Measurements from ENCODE around the gene KLHL25.

Gene KLHL25

GRCh38 chr15:85726454-85726853 is 68.3 kb downstream of the KLHL25 start:
- DNase-seq (ENCODE audit: low spot score) (no peak), ATAC-seq (ENCODE audit: low read depth) (no peak)
- H3K27me3 ChIP-seq (ENCODE audit: insufficient read depth, poor library complexity, severe bottlenecking), result no peaks in the 10 kb centered on the region
- peaks cover 72% of the 10 kb centered on the region for H3K36me3 ChIP-seq (ENCODE audit: low read depth)
- TF ChIP-seq, protein P1, sequence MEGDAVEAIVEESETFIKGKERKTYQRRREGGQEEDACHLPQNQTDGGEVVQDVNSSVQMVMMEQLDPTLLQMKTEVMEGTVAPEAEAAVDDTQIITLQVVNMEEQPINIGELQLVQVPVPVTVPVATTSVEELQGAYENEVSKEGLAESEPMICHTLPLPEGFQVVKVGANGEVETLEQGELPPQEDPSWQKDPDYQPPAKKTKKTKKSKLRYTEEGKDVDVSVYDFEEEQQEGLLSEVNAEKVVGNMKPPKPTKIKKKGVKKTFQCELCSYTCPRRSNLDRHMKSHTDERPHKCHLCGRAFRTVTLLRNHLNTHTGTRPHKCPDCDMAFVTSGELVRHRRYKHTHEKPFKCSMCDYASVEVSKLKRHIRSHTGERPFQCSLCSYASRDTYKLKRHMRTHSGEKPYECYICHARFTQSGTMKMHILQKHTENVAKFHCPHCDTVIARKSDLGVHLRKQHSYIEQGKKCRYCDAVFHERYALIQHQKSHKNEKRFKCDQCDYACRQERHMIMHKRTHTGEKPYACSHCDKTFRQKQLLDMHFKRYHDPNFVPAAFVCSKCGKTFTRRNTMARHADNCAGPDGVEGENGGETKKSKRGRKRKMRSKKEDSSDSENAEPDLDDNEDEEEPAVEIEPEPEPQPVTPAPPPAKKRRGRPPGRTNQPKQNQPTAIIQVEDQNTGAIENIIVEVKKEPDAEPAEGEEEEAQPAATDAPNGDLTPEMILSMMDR (IDR thresholded peaks at IDR 0.05; ENCODE audit: poor library complexity, severe bottlenecking), result no peak
- H3K9me3 ChIP-seq (ENCODE audit: severe bottlenecking), result no peaks in the 10 kb centered on the region
- H3K4me3 ChIP-seq (ENCODE audit: severe bottlenecking), result no peak overlapping the region
- H3K4me1 ChIP-seq (ENCODE audit: insufficient read depth, poor library complexity, severe bottlenecking), result no peaks in the 10 kb centered on the region
- no peak overlapping the region for H3K27ac ChIP-seq (ENCODE audit: poor library complexity, severe bottlenecking)

DNA sequence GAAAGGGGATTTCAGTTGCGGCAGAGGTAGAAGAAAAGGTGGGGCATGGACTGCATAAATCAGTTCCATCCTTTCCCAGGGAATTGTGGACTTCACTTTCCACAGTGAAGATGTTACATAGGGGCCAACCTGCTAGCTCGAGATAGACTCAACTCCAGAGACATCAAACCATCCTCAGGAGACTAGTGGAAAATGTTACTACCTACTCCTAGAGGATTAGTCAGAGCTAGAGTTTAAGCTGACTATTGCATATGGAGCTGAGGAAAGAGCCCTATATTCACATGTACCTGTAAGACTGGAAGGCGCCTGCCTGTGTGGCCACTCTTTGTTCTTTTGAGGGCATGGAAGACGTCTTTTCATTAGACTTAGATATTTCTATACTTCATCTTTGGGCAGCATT is 69.2 kb downstream of the KLHL25 start:
- H3K27ac ChIP-seq (ENCODE audit: poor library complexity, severe bottlenecking), result no peak overlapping the region
- H3K27me3 ChIP-seq (ENCODE audit: insufficient read depth, poor library complexity, severe bottlenecking), result no peaks in the 10 kb centered on the region
- TF ChIP-seq, protein P1 (IDR thresholded peaks at IDR 0.05; ENCODE audit: poor library complexity, severe bottlenecking), result no peak
- DNase-seq (ENCODE audit: low spot score) (no peak), ATAC-seq (ENCODE audit: low read depth) (no peak)
- peaks cover 72% of the 10 kb centered on the region for H3K36me3 ChIP-seq (ENCODE audit: low read depth)
- H3K4me1 ChIP-seq (ENCODE audit: insufficient read depth, poor library complexity, severe bottlenecking), result no peaks in the 10 kb centered on the region
- H3K9me3 ChIP-seq (ENCODE audit: severe bottlenecking), result no peaks in the 10 kb centered on the region
- no peak overlapping the region for H3K4me3 ChIP-seq (ENCODE audit: severe bottlenecking)

DNA sequence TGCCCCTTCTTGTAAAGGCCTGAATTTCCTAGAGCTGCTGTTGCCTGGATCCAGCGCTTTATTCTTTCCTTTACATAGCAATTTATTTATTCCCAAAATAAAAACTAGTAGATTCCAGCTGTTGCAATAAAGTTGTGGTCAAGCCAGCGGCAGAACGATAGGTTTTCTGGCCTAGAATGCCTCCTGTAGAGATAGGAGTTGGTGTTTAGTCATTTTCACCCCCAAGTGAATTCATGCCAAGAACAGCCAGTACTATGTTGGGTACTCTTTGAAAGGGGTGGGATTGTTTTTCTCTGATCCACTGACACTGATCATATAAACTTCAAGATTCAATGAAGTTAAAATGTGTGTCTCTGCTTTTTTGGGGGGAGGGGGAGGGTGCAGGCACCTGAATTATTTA is 69.7 kb downstream of the KLHL25 start:
- H3K36me3 ChIP-seq (ENCODE audit: low read depth), result peaks cover 75% of the 10 kb centered on the region
- no peak overlapping the region for H3K27ac ChIP-seq (ENCODE audit: poor library complexity, severe bottlenecking)
- TF ChIP-seq, protein P1 (IDR thresholded peaks at IDR 0.05; ENCODE audit: poor library complexity, severe bottlenecking), result no peak
- no peaks in the 10 kb centered on the region for H3K4me1 ChIP-seq (ENCODE audit: insufficient read depth, poor library complexity, severe bottlenecking)
- no peak overlapping the region for H3K4me3 ChIP-seq (ENCODE audit: severe bottlenecking)
- no peak for ATAC-seq (ENCODE audit: low read depth)
- no peaks in the 10 kb centered on the region for H3K9me3 ChIP-seq (ENCODE audit: severe bottlenecking)
- DNase-seq (ENCODE audit: low spot score), result no peak
- no peaks in the 10 kb centered on the region for H3K27me3 ChIP-seq (ENCODE audit: insufficient read depth, poor library complexity, severe bottlenecking)

- H3K36me3 ChIP-seq (ENCODE audit: low read depth), result peaks cover 82% of the 10 kb centered on the region
- no peaks in the 10 kb centered on the region for H3K9me3 ChIP-seq (ENCODE audit: severe bottlenecking)
- no peak for DNase-seq (ENCODE audit: low spot score)
These were observed 70.5 kb downstream of the KLHL25 start for GRCh38 chr15:85723960-85724945.

More at GRCh38 chr15:85723960-85724945, 70.5 kb downstream of the KLHL25 start:
- H3K4me1 ChIP-seq (ENCODE audit: insufficient read depth, poor library complexity, severe bottlenecking), result no peaks in the 10 kb centered on the region
- TF ChIP-seq, protein P1 (IDR thresholded peaks at IDR 0.05; ENCODE audit: poor library complexity, severe bottlenecking), result no peak
- no peaks in the 10 kb centered on the region for H3K27me3 ChIP-seq (ENCODE audit: insufficient read depth, poor library complexity, severe bottlenecking)
- no peak overlapping the region for H3K4me3 ChIP-seq (ENCODE audit: severe bottlenecking)
- H3K27ac ChIP-seq (ENCODE audit: poor library complexity, severe bottlenecking), result no peak overlapping the region
- no peak for ATAC-seq (ENCODE audit: low read depth)
